ENCODE data around the gene TACC3. TPM values are rescaled to one million over a fixed set of nuclear protein-coding genes. Genes with fewer than 3 reads are reported as not detected.

The TACC3 gene
- total and polyA plus RNA-seq, 2 of the 8 experiments (the other 6 are each of a cell fraction or from before 2014, with no cell fraction given): 73.8 to 148 TPM

DNA sequence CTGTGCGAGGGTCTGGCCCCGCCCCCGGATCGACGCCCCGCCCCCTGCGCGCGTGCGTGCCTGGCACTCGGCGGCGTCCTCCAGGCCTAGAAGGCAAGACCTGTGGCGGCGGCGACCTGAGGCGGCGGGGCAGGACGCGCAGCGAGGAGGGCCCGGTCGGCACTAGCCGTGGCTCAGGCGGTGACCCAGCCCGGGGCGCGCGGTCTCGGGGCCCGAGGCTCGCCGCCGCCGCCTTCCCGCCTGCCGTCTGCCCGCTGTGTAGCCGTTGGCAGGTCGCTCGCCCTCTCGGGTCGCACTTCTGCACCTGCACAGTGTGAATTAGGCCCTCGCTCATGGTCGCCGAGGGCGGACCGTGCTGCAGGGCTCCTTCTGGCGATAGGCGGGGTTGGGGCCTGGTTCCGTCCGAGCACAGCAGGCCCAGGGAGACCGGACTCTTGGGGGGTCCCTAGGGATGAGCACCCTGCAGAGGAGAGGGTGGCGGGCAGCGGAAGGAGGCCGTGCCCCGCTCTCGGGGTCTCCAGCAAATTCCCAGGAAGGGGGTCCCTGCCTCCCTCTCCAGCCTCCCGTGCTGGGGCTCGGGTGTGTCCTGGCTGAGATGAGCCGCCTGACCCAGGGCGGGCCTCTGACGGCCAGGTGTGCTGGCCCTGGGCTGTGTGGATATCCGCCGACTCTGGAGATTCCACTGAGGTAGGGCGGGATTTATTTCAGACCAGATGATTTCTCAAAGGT, 36.7 kb upstream of the TACC3 start:
- Histone ChIP-seq H3K9me3 (ENCODE audit: insufficient read depth in 2 of 2, low read depth in 1 of 2, low read length in 1 of 2) (no peaks in the 10 kb centered on the region), H3K79me2 (ENCODE audit: control insufficient read depth in 1 of 2, insufficient read depth in 2 of 2, low read length in 2 of 2) (no peaks in the 10 kb centered on the region), H3K4me3 (ENCODE audit: extremely low read depth in 1 of 4, insufficient read depth in 2 of 4, low read depth in 3 of 4, low read length in 4 of 4) (peak overlapping the region; percentile 18 to 55 (median 38); a peak in 6 of 8 replicates), H3K27me3 (replicated peaks in 1 of 4; ENCODE audit: control insufficient read depth in 3 of 4, extremely low read depth in 1 of 4, insufficient read depth in 3 of 4, low read length in 3 of 4) (peaks cover 11 to 17% (median 13%) of the 10 kb centered on the region in 4 experiments), H2BK120ac (replicated peaks; ENCODE audit: low read depth, low read length) (no peak overlapping the region), H4K5ac (ENCODE audit: insufficient read length, low read depth, low read length) (no peak overlapping the region), H3K18ac (ENCODE audit: extremely low read depth, low read length) (peak overlapping the region; percentile 48; the same call in 1 of the 2 replicates), H3K36me3 (ENCODE audit: control insufficient read depth in 2 of 4, insufficient read depth in 4 of 4, low read length in 3 of 4) (no peaks in the 10 kb centered on the region), H2BK12ac (ENCODE audit: low read depth, low read length) (no peak overlapping the region; the same call in 1 of the 2 replicates), H2BK20ac (ENCODE audit: low read length) (no peak overlapping the region), H3K79me1 (ENCODE audit: low read depth, low read length) (no peaks in the 10 kb centered on the region), H2BK15ac (ENCODE audit: low read length) (no peak overlapping the region), H3K4ac (replicated peaks; ENCODE audit: insufficient read length, low read depth, low read length) (no peak overlapping the region), H4K20me1 (replicated peaks in 1 of 2; ENCODE audit: control insufficient read depth in 1 of 2, insufficient read depth in 2 of 2, low read length in 2 of 2) (peaks cover 0 to 5% of the 10 kb centered on the region in 2 experiments), H2BK5ac (ENCODE audit: low read depth, low read length) (no peak overlapping the region), H2AK5ac (ENCODE audit: low read depth, low read length) (no peak overlapping the region), H4K91ac (replicated peaks; ENCODE audit: insufficient read length, low read length) (peak overlapping the region; percentile 65), H3K56ac (replicated peaks; ENCODE audit: insufficient read length, low read depth, low read length) (no peak overlapping the region), H4K8ac (ENCODE audit: extremely low read depth, insufficient read depth, low read length) (peak overlapping the region; percentile 93), H3K9ac (replicated peaks in 1 of 4; ENCODE audit: extremely low read depth in 1 of 4, low read depth in 3 of 4, low read length in 3 of 4) (no peak overlapping the region), H3K27ac (ENCODE audit: low read depth, low read length) (no peak overlapping the region), H2AFZ (ENCODE audit: low read length) (peak overlapping the region; percentile 84; the same call in 1 of the 2 replicates), H3K4me2 (ENCODE audit: insufficient read depth in 1 of 2, low read depth in 2 of 2, low read length in 2 of 2) (peak overlapping the region; percentile 59 to 81), H3K23ac (ENCODE audit: insufficient read length) (no peak overlapping the region), H3K14ac (ENCODE audit: insufficient read length) (no peak overlapping the region), H3K23me2 (ENCODE audit: low read depth, low read length) (peaks cover 6% of the 10 kb centered on the region; the same call in 1 of the 2 replicates), H3K4me1 (replicated peaks in 1 of 4; ENCODE audit: control insufficient read depth in 3 of 4, insufficient read depth in 4 of 4, low read length in 3 of 4) (peaks cover 3 to 6% (median 4%) of the 10 kb centered on the region in 4 experiments; a peak in 6 of 7 replicates)
- WGBS, 2 experiments (ENCODE audit: extremely low coverage in 1 of 2, insufficient coverage in 1 of 2, insufficient read length in 1 of 2, insufficient replicate concordance in 2 of 2, low coverage in 1 of 2, low lambda C conversion rate in 2 of 2, missing lambda C conversion rate in 1 of 2): 43% methylated on average over 35 of the region's 66 CpGs; no CpG with 5 or more reads in 1 of the 2 experiments
- DNase-seq (ENCODE audit: low read depth in 1 of 2, low spot score in 2 of 2): peak in 1 of 2 experiments; percentile 99
- no peak for FAIRE-seq
- ChIA-PET POLR2A (ENCODE audit: partially characterized antibody) (no interaction called here), CTCF (ENCODE audit: partially characterized antibody) (interaction anchor here (22.9 kb wide), 1 partner anchor 42 kb away, joined by 326 read pairs; the partner anchor contains the start of genes TACC3 and TMEM129)
- TF ChIP-seq HDAC2 (IDR thresholded peaks at IDR 0.05; ENCODE audit: borderline replicate concordance in 1 of 2, low read depth in 2 of 2, low read length in 2 of 2): no peak
- no peak for TF ChIP-seq CHD2 (IDR thresholded peaks at IDR 0.05; ENCODE audit: low read length)
- TF ChIP-seq SP4 (IDR thresholded peaks at IDR 0.05; ENCODE audit: low read length): no peak
- TF ChIP-seq SIN3A (conservative IDR thresholded peaks at IDR 0.05 in 1 of 2, IDR thresholded peaks at IDR 0.05 in 1 of 2; ENCODE audit: low read depth in 1 of 2, low read length in 2 of 2): no peak
- TF ChIP-seq, protein P1, sequence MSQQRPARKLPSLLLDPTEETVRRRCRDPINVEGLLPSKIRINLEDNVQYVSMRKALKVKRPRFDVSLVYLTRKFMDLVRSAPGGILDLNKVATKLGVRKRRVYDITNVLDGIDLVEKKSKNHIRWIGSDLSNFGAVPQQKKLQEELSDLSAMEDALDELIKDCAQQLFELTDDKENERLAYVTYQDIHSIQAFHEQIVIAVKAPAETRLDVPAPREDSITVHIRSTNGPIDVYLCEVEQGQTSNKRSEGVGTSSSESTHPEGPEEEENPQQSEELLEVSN (IDR thresholded peaks at IDR 0.05): peak; percentile 28; the same call in 1 of the 2 replicates
- TF ChIP-seq SP1 (IDR thresholded peaks at IDR 0.05; ENCODE audit: low read depth, low read length): no peak
- TF ChIP-seq NRF1 (IDR thresholded peaks at IDR 0.05; ENCODE audit: low read depth, low read length): peak; percentile 14; the same call in 1 of the 2 replicates
- no peak for TF ChIP-seq EP300 (IDR thresholded peaks at IDR 0.05; ENCODE audit: borderline replicate concordance in 1 of 2, low read depth in 2 of 2, low read length in 2 of 2)
- TF ChIP-seq BRCA1 (IDR thresholded peaks at IDR 0.05; ENCODE audit: low read depth, low read length): no peak
- TF ChIP-seq KDM4A (IDR thresholded peaks at IDR 0.05; ENCODE audit: low read depth, low read length, severe bottlenecking): peak; percentile 24
- TF ChIP-seq SRF (IDR thresholded peaks at IDR 0.05; ENCODE audit: low read depth, low read length): no peak
